ENCODE results near the gene CLDN1. TPM values are rescaled to one million over a fixed set of nuclear protein-coding genes. Genes with fewer than 3 reads are reported as not detected.

Gene CLDN1
- total and polyA plus RNA-seq, 2 of the 13 experiments (the other 11 are each of a cell fraction or from before 2014, with no cell fraction given), result 42.7 to 51.6 TPM

GRCh38 chr3:190321789-190322603 lies at the start of gene CLDN1 (continued):
- TF ChIP-seq LBX2 (CRISPR knock-in tag; IDR thresholded peaks at IDR 0.05; ENCODE audit: borderline replicate concordance) (no peak), CCAR2 (optimal IDR thresholded peaks at IDR 0.05; ENCODE audit: low read depth, low read length) (no peak), ZUFSP (CRISPR knock-in tag; IDR thresholded peaks at IDR 0.05; ENCODE audit: borderline replicate concordance) (no peak), UBTF (CRISPR knock-in tag; IDR thresholded peaks at IDR 0.05) (peak; percentile 93), CHD4 (IDR thresholded peaks at IDR 0.05; ENCODE audit: borderline replicate concordance, low read length) (no peak), ELF3 (CRISPR knock-in tag; IDR thresholded peaks at IDR 0.05) (peak; percentile 48; the same call in 1 of the 2 replicates), JUNB (CRISPR knock-in tag; IDR thresholded peaks at IDR 0.05; ENCODE audit: borderline replicate concordance) (peak; percentile 59; the same call in 1 of the 2 replicates), CSRNP2 (CRISPR knock-in tag; conservative IDR thresholded peaks at IDR 0.05; ENCODE audit: low read depth) (no peak), MAFG (CRISPR knock-in tag; IDR thresholded peaks at IDR 0.05) (no peak), MEIS2 (CRISPR knock-in tag; IDR thresholded peaks at IDR 0.05) (no peak; the same call in 1 of the 2 replicates), FOXP4 (CRISPR knock-in tag; IDR thresholded peaks at IDR 0.05) (peak; percentile 41; the same call in 1 of the 2 replicates), ZNF564 (CRISPR knock-in tag; IDR thresholded peaks at IDR 0.05) (0 out of 2 replicates have a peak, but pooled peaks have one; percentile 54), ZNF563 (CRISPR knock-in tag; IDR thresholded peaks at IDR 0.05) (peak; percentile 78), HMG20B (CRISPR knock-in tag; conservative IDR thresholded peaks at IDR 0.05) (0 out of 2 replicates have a peak, but pooled peaks have one; percentile 25), SKIL (CRISPR knock-in tag; IDR thresholded peaks at IDR 0.05; ENCODE audit: borderline replicate concordance) (no peak), CC2D1A (CRISPR knock-in tag; IDR thresholded peaks at IDR 0.05) (no peak)
